GM18505 (cell line): ENCODE data around the gene CDCP2.

ENCODE experiments used
- ATAC-seq: cut with Tn5 transposase; IDR thresholded peaks from one replicate; pipeline ENCODE4 v1.9.1; 2021; ENCODE audit not compliant: unreplicated experiment
- POLR2A ChIP-seq: IDR thresholded peaks from 4 replicates; pipeline ENCODE4 v1.6.1; 2011; ENCODE audit warnings: borderline replicate concordance; ENCODE audit not compliant: insufficient read depth, insufficient read length; ENCODE audit errors: extremely low read depth

Gene CDCP2

GRCh38 chr1:54094001-54094729 is 58.6 kb downstream of the CDCP2 start:
- TF ChIP-seq POLR2A = no peak
- no peak for ATAC-seq

- no peak for TF ChIP-seq POLR2A
Measured at GRCh38 chr1:54091666-54092065, 61.1 kb downstream of the CDCP2 start.

GRCh38 chr1:54088385-54088784 is 64.4 kb downstream of the CDCP2 start:
- TF ChIP-seq POLR2A = no peak
- ATAC-seq = no peak

More at GRCh38 chr1:54091666-54092065, 61.1 kb downstream of the CDCP2 start:
- no peak for ATAC-seq

- no peak for TF ChIP-seq POLR2A
- ATAC-seq = no peak
Measured at GRCh38 chr1:54086754-54087153, 66.0 kb downstream of the CDCP2 start.

GRCh38 chr1:54084794-54085193 is 68.0 kb downstream of the CDCP2 start:
- ATAC-seq = no peak
- TF ChIP-seq POLR2A = no peak
